Naive thymus-derived CD8-positive, alpha-beta T cell (primary cell): ENCODE results near the gene SAFB. TPM values are rescaled to one million over a fixed set of nuclear protein-coding genes. Genes with fewer than 3 reads are reported as not detected.

Source experiments
- ATAC-seq, 2 donors: fragments of 150-1000 bp; cut with Tn5 transposase in 1 of 2; sonication (Bioruptor Pico), chemical (Tn5 transposase) in 1 of 2; 1 replicate in 1 of 2; 2 replicates in 1 of 2; pipeline ENCODE4 v1.10.0; 2021; ENCODE audit warnings: mild to moderate bottlenecking in 2 of 2, moderate library complexity in 2 of 2
- POLR2A ChIA-PET: fragments of 350-600 bp; sonication (Branson Sonifier 250); formaldehyde crosslinking; loops from one replicate; lab custom pipeline; 2021; ENCODE audit warnings: antibody characterized with exemption; lab: Charles Lee
- DNase-seq, 10 donors: peaks; one replicate each; pipeline versions ENCODE4 v3.0.0 to v3.0.0-alpha.2; 2020 to 2022
- H3K27ac Mint-ChIP-seq, 10 donors: one replicate each; pipeline ENCODE4 v1.8.0; 2020 to 2022; ENCODE audit warnings: mild to moderate bottlenecking in 10 of 10, mixed read lengths in 10 of 10, moderate library complexity in 4 of 10, inconsistent platforms in 1 of 10
- H3K27me3 Mint-ChIP-seq, 5 donors: one replicate each; pipeline ENCODE4 v1.8.0; 2021 to 2022; ENCODE audit warnings: mixed read lengths in 5 of 5
- H3K36me3 Mint-ChIP-seq, 3 donors: one replicate each; pipeline ENCODE4 v1.8.0; 2020 to 2022; ENCODE audit warnings: mixed read lengths in 3 of 3, mild to moderate bottlenecking in 2 of 3, inconsistent platforms in 1 of 3
- H3K4me1 Mint-ChIP-seq, 4 donors: one replicate each; pipeline ENCODE4 v1.8.0; 2021 to 2022; ENCODE audit warnings: mixed read lengths in 4 of 4
- H3K4me3 Mint-ChIP-seq, 10 donors: one replicate each; pipeline ENCODE4 v1.8.0; 2020 to 2022; ENCODE audit warnings: mild to moderate bottlenecking in 10 of 10, mixed read lengths in 10 of 10, moderate library complexity in 6 of 10, inconsistent platforms in 1 of 10
- H3K9me3 Mint-ChIP-seq, 9 donors: one replicate each; pipeline ENCODE4 v1.8.0; 2020 to 2022; ENCODE audit warnings: mixed read lengths in 9 of 9, mild to moderate bottlenecking in 3 of 9, inconsistent platforms in 1 of 9, moderate library complexity in 1 of 9
- polyA plus RNA-seq, 3 donors: library from polyadenylated mRNA; unstranded; fragments of 300-500 nt; fragmentation: Illumina TruSeq; gene quantifications; one replicate each; pipeline ENCODE4 v1.2.3, GENCODE V29; 2021
- total RNA-seq, 8 experiments: library from RNA in 2 of 8; stranded (reverse) in 2 of 8; gene quantifications; one replicate each; pipeline ENCODE4 v1.2.3 and lab custom pipeline; 2021 to 2026

The SAFB gene
- total and polyA plus RNA-seq, 5 experiments from 2014 or later = 28.6 to 191 (median 135) TPM

DNA sequence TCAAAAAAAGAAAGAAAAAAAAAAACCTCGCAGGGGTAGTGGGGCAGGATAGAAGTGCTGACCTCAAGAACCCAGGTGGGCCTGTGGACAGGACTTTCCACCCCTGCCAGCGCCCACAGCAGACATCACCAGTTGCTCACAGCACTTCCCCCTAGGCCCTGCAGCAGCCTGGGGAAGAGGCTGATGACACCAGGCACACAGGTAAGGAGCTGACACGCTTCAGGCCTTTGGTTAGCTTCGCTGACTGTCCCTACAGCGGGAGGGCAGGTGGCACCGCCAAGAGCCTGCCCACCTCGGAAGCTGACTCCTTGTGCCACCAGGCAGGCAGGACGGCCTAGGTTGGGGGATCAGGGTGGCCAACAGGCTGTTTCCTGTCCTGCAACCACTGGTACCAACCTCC is 88.1 kb downstream of the SAFB start:
- no peaks in the 10 kb centered on the region for H3K9me3 Mint-ChIP-seq
- POLR2A ChIA-PET = no interaction called here
- H3K36me3 Mint-ChIP-seq = peaks cover 0 to 67% (median 4%) of the 10 kb centered on the region in 3 donors
- H3K27ac Mint-ChIP-seq = peak overlapping the region in 1 of 10 donors; percentile 29
- no peaks in the 10 kb centered on the region for H3K27me3 Mint-ChIP-seq
- H3K4me3 Mint-ChIP-seq = no peak overlapping the region
- ATAC-seq = no peak
- H3K4me1 Mint-ChIP-seq = peaks cover 0 to 3% (median 0%) of the 10 kb centered on the region in 4 donors
- DNase-seq = no peak

DNA sequence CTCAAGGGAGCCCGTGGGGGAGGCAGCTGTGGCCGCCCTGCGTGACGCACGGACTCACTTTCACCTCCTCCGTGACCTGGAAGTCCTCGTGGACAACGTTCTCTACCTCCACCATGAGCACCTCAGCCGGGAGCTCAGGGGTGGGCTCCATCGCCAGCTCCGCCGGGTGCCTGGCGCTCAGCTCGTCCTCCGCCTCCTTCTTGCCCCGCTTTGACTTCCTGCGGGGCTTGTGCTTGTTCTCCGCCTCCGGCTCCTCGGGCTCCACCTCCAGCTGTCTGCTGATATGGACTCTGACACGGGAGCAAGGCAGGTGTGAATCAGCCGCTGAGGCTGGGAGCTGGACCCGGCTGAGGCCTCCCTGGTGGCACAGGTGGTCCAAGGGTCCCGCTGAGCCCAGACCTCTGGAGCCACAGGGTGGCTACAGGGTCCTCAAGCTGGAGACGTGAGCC is 88.9 kb downstream of the SAFB start:
- Mint-ChIP-seq H3K36me3 (peaks cover 0 to 62% (median 4%) of the 10 kb centered on the region in 3 donors), H3K27ac (no peak overlapping the region)

DNA sequence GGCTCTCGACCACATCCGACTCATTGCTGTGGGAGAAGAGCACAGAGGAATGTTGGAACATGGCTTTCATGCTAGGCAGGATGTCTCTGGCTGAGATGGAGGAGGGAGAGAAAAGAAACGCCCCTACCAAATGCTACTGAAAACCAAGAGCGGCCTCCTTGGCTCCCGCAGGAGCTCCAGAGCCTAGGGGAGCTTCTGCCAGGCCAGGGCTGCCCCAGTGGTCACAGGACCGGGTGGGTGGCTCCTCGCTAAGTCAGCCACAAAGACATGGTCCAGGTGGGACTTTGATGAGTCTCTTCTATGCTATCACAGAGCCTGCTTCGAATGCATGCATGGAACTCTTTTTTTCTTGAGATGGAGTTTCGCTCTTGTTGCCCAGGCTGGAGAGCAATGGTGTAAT is 90.3 kb downstream of the SAFB start:
- Mint-ChIP-seq H3K27me3 (no peaks in the 10 kb centered on the region), H3K9me3 (no peaks in the 10 kb centered on the region), H3K4me1 (peaks cover 0 to 18% (median 7%) of the 10 kb centered on the region in 4 donors), H3K27ac (no peak overlapping the region), H3K36me3 (peaks cover 0 to 54% (median 8%) of the 10 kb centered on the region in 3 donors), H3K4me3 (no peak overlapping the region)
- DNase-seq = no peak
- ATAC-seq = no peak
- POLR2A ChIA-PET = interaction anchor here (1.1 kb wide), 1 partner anchor 19 kb away, joined by 3 read pairs; no protein-coding TSS in a partner anchor

More for the DNA sequence above, 88.9 kb downstream of the SAFB start:
- no peaks in the 10 kb centered on the region for H3K27me3 Mint-ChIP-seq
- ATAC-seq (no peak), DNase-seq (no peak)
- POLR2A ChIA-PET = no interaction called here
- H3K4me1 Mint-ChIP-seq = peaks cover 0 to 6% (median under 1%) of the 10 kb centered on the region in 4 donors
- no peaks in the 10 kb centered on the region for H3K9me3 Mint-ChIP-seq
- no peak overlapping the region for H3K4me3 Mint-ChIP-seq

DNA sequence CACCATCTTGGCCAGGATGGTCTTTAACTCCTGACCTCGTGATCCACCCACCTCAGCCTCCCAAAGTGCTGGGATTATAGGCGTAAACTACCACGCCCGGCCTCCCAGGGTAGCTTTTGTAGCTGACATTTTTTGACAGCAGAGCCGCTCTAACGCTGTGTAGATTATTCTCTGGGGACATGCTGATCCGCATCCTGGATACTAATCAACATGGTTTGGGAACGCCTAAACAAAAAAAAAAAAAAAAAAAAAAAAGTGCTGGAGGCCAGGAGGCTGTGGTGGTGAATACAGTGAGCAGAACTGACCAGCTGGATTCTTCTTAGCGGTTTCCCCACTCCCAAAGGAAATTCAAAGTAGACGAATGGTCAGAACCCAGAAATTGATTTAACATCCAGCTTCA is 91.9 kb downstream of the SAFB start:
- no peak for ATAC-seq
- H3K4me3 Mint-ChIP-seq = no peak overlapping the region
- H3K9me3 Mint-ChIP-seq = no peaks in the 10 kb centered on the region
- H3K36me3 Mint-ChIP-seq = peaks cover 0 to 45% (median 8%) of the 10 kb centered on the region in 3 donors
- POLR2A ChIA-PET = interaction anchor here (0.6 to 1.3 kb wide), 7 partner anchors 19 to 422 kb away, joined by 3 to 6 read pairs (median 4); partner anchors contain the start of gene RPL36
- no peak for DNase-seq
- no peaks in the 10 kb centered on the region for H3K27me3 Mint-ChIP-seq
- H3K4me1 Mint-ChIP-seq = peaks cover 8 to 31% (median 18%) of the 10 kb centered on the region in 4 donors
- no peak overlapping the region for H3K27ac Mint-ChIP-seq

DNA sequence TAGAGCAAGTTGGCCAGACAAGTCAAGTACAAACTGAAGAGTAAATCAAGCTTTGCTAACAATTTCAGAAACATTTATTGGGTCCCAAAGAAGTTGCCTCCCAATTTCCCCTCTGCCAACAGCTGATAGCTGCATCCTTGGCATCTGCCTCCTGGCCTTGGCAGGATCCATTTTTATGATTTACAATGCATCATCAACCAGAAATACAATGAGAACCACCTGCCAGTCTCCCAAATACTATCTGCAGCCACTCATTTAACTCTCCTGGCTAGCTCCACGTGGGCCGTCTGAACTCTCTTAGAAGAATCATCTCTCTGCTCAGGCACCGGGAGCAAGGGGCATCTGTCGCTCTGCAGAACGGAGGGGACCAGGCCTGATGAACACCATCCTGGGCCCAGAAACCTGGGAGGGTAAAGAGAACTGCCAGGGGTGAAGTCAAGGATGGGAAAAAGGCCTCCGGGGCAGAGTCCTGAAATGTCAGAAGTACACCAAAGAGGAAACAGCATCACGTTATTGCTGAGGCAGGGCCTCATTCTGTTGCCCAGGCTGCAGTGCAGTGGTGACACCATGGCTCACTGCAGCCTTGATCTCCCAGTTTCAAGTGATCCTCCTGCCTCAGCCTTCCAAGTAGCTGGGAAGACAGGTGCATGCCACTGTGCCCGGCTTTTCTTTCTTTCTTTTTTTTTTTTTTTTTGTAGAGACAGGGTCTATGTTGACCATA is 94.5 kb downstream of the SAFB start:
- peak overlapping the region in 9 of 10 donors; percentile 9 to 95 (median 51) for H3K4me3 Mint-ChIP-seq
- H3K27me3 Mint-ChIP-seq = peaks cover 0 to 2% (median 0%) of the 10 kb centered on the region in 5 donors
- H3K9me3 Mint-ChIP-seq = no peaks in the 10 kb centered on the region
- peaks cover 0 to 25% (median 8%) of the 10 kb centered on the region in 3 donors for H3K36me3 Mint-ChIP-seq
- peak overlapping the region in 7 of 10 donors; percentile 48 to 93 (median 70) for H3K27ac Mint-ChIP-seq
- POLR2A ChIA-PET = interaction anchor here (0.7 to 5.4 kb wide), 3 partner anchors 27 to 30 kb away, joined by 4 to 68 read pairs (median 4); partner anchors contain the start of gene RPL36
- ATAC-seq = no peak
- no peak for DNase-seq
- H3K4me1 Mint-ChIP-seq = peaks cover 8 to 35% (median 20%) of the 10 kb centered on the region in 4 donors

Other genes with a start within 250 kb of the SAFB start
- gene ZNRF4, start 167.7 kb upstream of the SAFB start, total RNA-seq = not detected
- not detected for gene ZNRF4, start 167.7 kb upstream of the SAFB start, polyA plus RNA-seq
- gene TINCR, start 55.1 kb upstream of the SAFB start, total RNA-seq = 1 to 10 TPM; 2.2 to 2.3 TPM
- gene TINCR, start 55.1 kb upstream of the SAFB start, polyA plus RNA-seq = under 1 TPM in 1 of 3 donors, not detected in 2; 0.09 TPM
- 100 to 1,000 TPM; 218 to 221 TPM for gene SAFB2, start 307 bp upstream of the SAFB start, total RNA-seq
- gene SAFB2, start 307 bp upstream of the SAFB start, polyA plus RNA-seq = 10 to 100 TPM; 25.8 to 47.4 (median 28.7) TPM
- 10 to 100 TPM; 40.1 to 40.6 TPM for gene MICOS13, start 57.4 kb downstream of the SAFB start, total RNA-seq
- 100 to 1,000 TPM in 2 of 3 donors, 10 to 100 TPM in 1; 95.5 to 110 (median 102) TPM for gene MICOS13, start 57.4 kb downstream of the SAFB start, polyA plus RNA-seq
- gene HSD11B1L, start 57.9 kb downstream of the SAFB start, total RNA-seq = 1 to 10 TPM; 2.8 to 4.1 TPM
- gene HSD11B1L, start 57.9 kb downstream of the SAFB start, polyA plus RNA-seq = 1 to 10 TPM; 5.5 to 6.0 (median 5.7) TPM
- gene RPL36, start 67.2 kb downstream of the SAFB start, total RNA-seq = 1,000 to 10,000 TPM; 1,442 to 1,445 TPM
- 1,000 to 10,000 TPM; 2,357 to 2,883 (median 2,631) TPM for gene RPL36, start 67.2 kb downstream of the SAFB start, polyA plus RNA-seq
- gene LONP1, start 97.1 kb downstream of the SAFB start, total RNA-seq = 10 to 100 TPM; 74.3 to 75.3 TPM
- 10 to 100 TPM; 19.9 to 45.5 (median 21.6) TPM for gene LONP1, start 97.1 kb downstream of the SAFB start, polyA plus RNA-seq
- not detected for gene CATSPERD, start 97.6 kb downstream of the SAFB start, total RNA-seq
- gene CATSPERD, start 97.6 kb downstream of the SAFB start, polyA plus RNA-seq = not detected
- gene PRR22, start 161.7 kb downstream of the SAFB start, total RNA-seq = 1 to 10 TPM; 8.9 to 10.0 TPM
- gene PRR22, start 161.7 kb downstream of the SAFB start, polyA plus RNA-seq = not detected
- 100 to 1,000 TPM; 113 to 116 TPM for gene DUS3L, start 168.1 kb downstream of the SAFB start, total RNA-seq
- 10 to 100 TPM; 26.3 to 43.2 (median 41.1) TPM for gene DUS3L, start 168.1 kb downstream of the SAFB start, polyA plus RNA-seq
- under 1 TPM; 0.82 to 0.88 TPM for gene NRTN, start 182.0 kb downstream of the SAFB start, total RNA-seq
- under 1 TPM; 0.19 to 0.88 (median 0.81) TPM for gene NRTN, start 182.0 kb downstream of the SAFB start, polyA plus RNA-seq
- gene FUT6, start 216.6 kb downstream of the SAFB start, total RNA-seq = not detected
- gene FUT6, start 216.6 kb downstream of the SAFB start, polyA plus RNA-seq = not detected
- under 1 TPM in 1 of 2 experiments, not detected in 1; 0.16 TPM for gene FUT3, start 228.4 kb downstream of the SAFB start, total RNA-seq
- not detected for gene FUT3, start 228.4 kb downstream of the SAFB start, polyA plus RNA-seq
- gene FUT5, start 247.5 kb downstream of the SAFB start, total RNA-seq = under 1 TPM; 0.34 to 0.38 TPM
- gene FUT5, start 247.5 kb downstream of the SAFB start, polyA plus RNA-seq = under 1 TPM in 1 of 3 donors, not detected in 2; 0.10 TPM